Coronary artery (tissue), 2 donors: ENCODE data around the gene ADCY9.

Source experiments
- DNase-seq: peaks from one replicate; pipeline ENCODE4 v3.0.0-alpha.2; 2017; ENCODE audit warnings: low spot score
- H3K27ac ChIP-seq, 2 donors: fragments of 200-600 bp; sonication (generic); one replicate each; pipeline ENCODE4 v1.5.1; 2016 to 2019
- H3K4me3 ChIP-seq: fragments of 200-600 bp; sonication (generic); 2 replicates; pipeline ENCODE4 v1.5.1; 2016; ENCODE audit warnings: mild to moderate bottlenecking, moderate library complexity
- CTCF ChIP-seq: fragments of 200-600 bp; sonication (generic); IDR thresholded peaks from one replicate; pipeline ENCODE4 v1.5.1; 2019; ENCODE audit warnings: antibody characterized with exemption

Gene ADCY9

GRCh38 chr16:3980253-3981111 lies 135.8 kb downstream of the ADCY9 start:
- no peak for DNase-seq
- TF ChIP-seq CTCF: no peak
- H3K4me3 ChIP-seq: no peak overlapping the region
- H3K27ac ChIP-seq: no peak overlapping the region

- Histone ChIP-seq H3K4me3 (no peak overlapping the region), H3K27ac (no peak overlapping the region)
- no peak for TF ChIP-seq CTCF
- DNase-seq: no peak
Measured at GRCh38 chr16:3979518-3979917, 136.7 kb downstream of the ADCY9 start.

DNA sequence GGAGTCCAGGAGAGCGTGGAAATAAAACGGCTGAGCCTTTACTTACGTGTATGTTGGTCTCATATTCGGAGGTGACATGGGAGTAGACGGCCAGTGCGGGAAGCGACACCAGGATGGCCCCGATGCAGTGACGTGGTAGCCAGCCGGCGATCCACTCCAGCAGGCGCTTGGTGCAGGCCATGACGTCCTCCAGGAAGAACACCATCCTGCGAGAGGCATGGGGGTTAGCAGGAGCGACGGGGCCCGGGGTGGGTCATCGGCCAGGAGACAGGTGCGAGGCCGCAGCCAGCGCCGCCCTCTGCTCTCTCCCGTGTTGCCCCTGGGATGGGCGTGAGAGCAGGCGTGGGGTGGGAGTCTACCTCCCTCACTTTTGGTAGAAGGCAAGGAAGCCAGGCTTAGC lies 137.2 kb downstream of the ADCY9 start:
- Histone ChIP-seq H3K4me3 (no peak overlapping the region), H3K27ac (no peak overlapping the region)
- DNase-seq: no peak
- TF ChIP-seq CTCF: no peak

- DNase-seq: no peak
- no peak overlapping the region for H3K27ac ChIP-seq
- TF ChIP-seq CTCF: no peak
Measured at GRCh38 chr16:3977376-3977775, 138.9 kb downstream of the ADCY9 start.

GRCh38 chr16:3974751-3975150 lies 141.5 kb downstream of the ADCY9 start:
- DNase-seq: no peak
- H3K4me3 ChIP-seq: no peak overlapping the region
- no peak overlapping the region for H3K27ac ChIP-seq
- no peak for TF ChIP-seq CTCF

More at GRCh38 chr16:3977376-3977775, 138.9 kb downstream of the ADCY9 start:
- H3K4me3 ChIP-seq: no peak overlapping the region

GRCh38 chr16:3971706-3972105 lies 144.5 kb downstream of the ADCY9 start:
- no peak for TF ChIP-seq CTCF
- no peak overlapping the region for H3K27ac ChIP-seq

DNA sequence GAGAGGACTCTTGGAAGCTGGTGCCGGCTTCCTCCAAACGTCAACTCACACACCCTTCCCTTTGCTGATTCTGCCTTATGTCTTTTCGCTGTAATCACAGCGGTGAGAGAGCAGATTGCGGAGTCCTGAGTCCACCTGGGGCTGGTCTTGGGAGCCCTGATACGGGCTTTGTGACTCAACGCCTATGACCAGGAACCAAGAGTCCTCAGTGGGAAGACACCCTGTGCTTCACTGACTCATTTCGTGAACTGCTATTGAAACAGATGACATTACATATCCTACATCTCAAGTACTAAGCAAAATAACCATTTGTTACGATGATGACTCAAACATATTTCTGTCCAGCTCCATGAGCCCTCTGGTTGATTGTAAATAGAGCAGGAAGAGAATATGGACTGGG lies 145.0 kb downstream of the ADCY9 start:
- Histone ChIP-seq H3K4me3 (no peak overlapping the region), H3K27ac (no peak overlapping the region)
- TF ChIP-seq CTCF: no peak
- DNase-seq: no peak

More at GRCh38 chr16:3971706-3972105, 144.5 kb downstream of the ADCY9 start:
- H3K4me3 ChIP-seq: no peak overlapping the region
- no peak for DNase-seq
